HG03469 (cell line): ENCODE results near the gene PDHA2.
"Not testable (repeated sequence)": the region's sequence is repeated elsewhere in the genome, so short reads cannot be mapped to it uniquely, and the experiment has no call there.

Experiments
- ATAC-seq: cut with Tn5 transposase; IDR thresholded peaks from one replicate; pipeline ENCODE4 v1.9.1; 2021; ENCODE audit warnings: mild to moderate bottlenecking, moderate library complexity, moderate number of reproducible peaks; ENCODE audit not compliant: unreplicated experiment

Gene PDHA2

GRCh38 chr4:95839891-95840290 lies at the start of gene PDHA2:
Gene PDHA2, plus strand, starts transcription at chr4:95840093. Its CDS starts 58 bp downstream, at chr4:95840151.
- no peak for ATAC-seq

- no peak for ATAC-seq
Measured at GRCh38 chr4:95798003-95798402, 41.9 kb upstream of the PDHA2 start.

- no peak for ATAC-seq
Measured at GRCh38 chr4:95798727-95799126, 41.2 kb upstream of the PDHA2 start.

GRCh38 chr4:95821867-95822266 lies 18.0 kb upstream of the PDHA2 start:
- ATAC-seq: no peak

- ATAC-seq: no peak
Measured at GRCh38 chr4:95825546-95825945, 14.3 kb upstream of the PDHA2 start.

GRCh38 chr4:95830651-95831050 lies 9.2 kb upstream of the PDHA2 start:
- no peak for ATAC-seq

GRCh38 chr4:95831166-95831565 lies 8.7 kb upstream of the PDHA2 start:
- no peak for ATAC-seq

- ATAC-seq: no peak
Measured at GRCh38 chr4:95833711-95834194, 6.1 kb upstream of the PDHA2 start.

GRCh38 chr4:95835672-95836071 lies 4.2 kb upstream of the PDHA2 start:
- ATAC-seq: no peak

- no peak for ATAC-seq
Measured at GRCh38 chr4:95838192-95838591, 1.7 kb upstream of the PDHA2 start.

- no peak for ATAC-seq
Measured at GRCh38 chr4:95847908-95848460, 8.1 kb downstream of the PDHA2 start.

GRCh38 chr4:95850161-95850560 lies 10.3 kb downstream of the PDHA2 start:
- ATAC-seq: no peak

- ATAC-seq: no peak
Measured at GRCh38 chr4:95857761-95858160, 17.9 kb downstream of the PDHA2 start.

GRCh38 chr4:95867919-95868318 lies 28.0 kb downstream of the PDHA2 start:
- no peak for ATAC-seq

- not testable (repeated sequence) for ATAC-seq
Measured at GRCh38 chr4:95869414-95869813, 29.5 kb downstream of the PDHA2 start.

- no peak for ATAC-seq
Measured at GRCh38 chr4:95869961-95870500, 30.1 kb downstream of the PDHA2 start.

GRCh38 chr4:95877636-95878035 lies 37.7 kb downstream of the PDHA2 start:
- ATAC-seq: no peak

- ATAC-seq: no peak
Measured at GRCh38 chr4:95887551-95887950, 47.7 kb downstream of the PDHA2 start.

GRCh38 chr4:95889662-95890061 lies 49.8 kb downstream of the PDHA2 start:
- ATAC-seq: no peak
